Type B pancreatic cell (in vitro differentiated cells): Measurements from ENCODE around the gene TMEM190. TPM values are rescaled to one million over a fixed set of nuclear protein-coding genes. Genes with fewer than 3 reads are reported as not detected.

Source experiments
- DNase-seq: peaks from one replicate; pipeline ENCODE4 v3.0.0; 2021; ENCODE audit warnings: mixed read lengths; ENCODE audit not compliant: unreplicated experiment; ENCODE audit errors: extremely low spot score
- H3K27ac Mint-ChIP-seq: 2 replicates; pipeline ENCODE4 v1.8.0; 2021; ENCODE audit warnings: mild to moderate bottlenecking, mixed read lengths
- H3K27me3 Mint-ChIP-seq: 2 replicates; pipeline ENCODE4 v1.8.0; 2021; ENCODE audit warnings: mixed read lengths
- H3K36me3 Mint-ChIP-seq: 2 replicates; pipeline ENCODE4 v1.8.0; 2021; ENCODE audit warnings: mixed read lengths
- H3K4me1 Mint-ChIP-seq: one replicate; pipeline ENCODE4 v1.8.0; 2021; ENCODE audit warnings: mixed read lengths; ENCODE audit not compliant: unreplicated experiment
- H3K4me3 Mint-ChIP-seq: 2 replicates; pipeline ENCODE4 v1.8.0; 2021; ENCODE audit warnings: mild to moderate bottlenecking, mixed read lengths
- H3K9me3 Mint-ChIP-seq: 2 replicates; pipeline ENCODE4 v1.8.0; 2021; ENCODE audit warnings: mixed read lengths
- total RNA-seq: library from RNA; stranded (reverse); gene quantifications from 2 replicates; pipeline ENCODE4 v1.2.1, GENCODE V29; 2021; ENCODE audit warnings: low replicate concordance
- TF ChIP-seq, protein P1 (sequence below): fragments of 200-600 bp; sonication (generic); conservative IDR thresholded peaks from 2 replicates; pipeline ENCODE4 v1.5.0; 2021; ENCODE audit warnings: antibody characterized with exemption, mild to moderate bottlenecking

The TMEM190 gene
- total RNA-seq, 1 donor from 2014 or later, result 2.8 TPM

DNA sequence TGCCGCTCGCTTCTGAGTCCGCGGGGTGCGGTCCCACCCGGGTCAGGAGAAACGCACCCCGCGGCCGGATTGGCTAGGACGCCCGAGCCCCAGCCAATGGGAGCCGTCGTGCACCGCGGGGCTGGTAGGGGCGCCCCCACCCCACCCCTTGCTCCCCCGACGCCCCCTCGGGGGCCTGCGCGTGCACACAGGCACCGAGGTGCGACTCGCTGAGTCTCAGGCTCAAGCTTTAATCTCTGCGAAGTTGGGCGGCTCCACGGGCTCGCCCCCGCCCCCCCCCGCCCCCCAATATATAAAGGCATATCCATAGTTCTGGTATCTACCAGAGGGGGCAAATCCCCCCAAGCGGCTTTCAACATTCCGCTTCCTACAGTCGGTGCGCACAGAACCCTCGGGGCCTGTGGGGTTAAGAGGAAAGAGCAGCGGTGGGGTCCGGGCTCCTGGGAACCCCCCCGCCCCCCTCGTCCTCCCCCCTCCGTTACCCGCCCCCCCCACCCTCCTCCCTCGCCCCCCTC is 21.9 kb upstream of the TMEM190 start, which contains the start of gene COX6B2:
Gene COX6B2, minus strand, starts transcription at position 22 of the 515 bp plus-strand sequence. CDS start 198 bp downstream, outside the sequence.
- H3K27ac Mint-ChIP-seq, result no peak within 1 kb of the TSS
- H3K9me3 Mint-ChIP-seq, result no peaks in the 10 kb centered on the region
- no peaks in the 10 kb centered on the region for H3K36me3 Mint-ChIP-seq
- DNase-seq, result no peak
- peak within 1 kb of the TSS; percentile 79 for H3K4me3 Mint-ChIP-seq
- H3K4me1 Mint-ChIP-seq, result peaks cover 7% of the 10 kb centered on the region
- peaks cover 72% of the 10 kb centered on the region for H3K27me3 Mint-ChIP-seq
- TF ChIP-seq, protein P1, sequence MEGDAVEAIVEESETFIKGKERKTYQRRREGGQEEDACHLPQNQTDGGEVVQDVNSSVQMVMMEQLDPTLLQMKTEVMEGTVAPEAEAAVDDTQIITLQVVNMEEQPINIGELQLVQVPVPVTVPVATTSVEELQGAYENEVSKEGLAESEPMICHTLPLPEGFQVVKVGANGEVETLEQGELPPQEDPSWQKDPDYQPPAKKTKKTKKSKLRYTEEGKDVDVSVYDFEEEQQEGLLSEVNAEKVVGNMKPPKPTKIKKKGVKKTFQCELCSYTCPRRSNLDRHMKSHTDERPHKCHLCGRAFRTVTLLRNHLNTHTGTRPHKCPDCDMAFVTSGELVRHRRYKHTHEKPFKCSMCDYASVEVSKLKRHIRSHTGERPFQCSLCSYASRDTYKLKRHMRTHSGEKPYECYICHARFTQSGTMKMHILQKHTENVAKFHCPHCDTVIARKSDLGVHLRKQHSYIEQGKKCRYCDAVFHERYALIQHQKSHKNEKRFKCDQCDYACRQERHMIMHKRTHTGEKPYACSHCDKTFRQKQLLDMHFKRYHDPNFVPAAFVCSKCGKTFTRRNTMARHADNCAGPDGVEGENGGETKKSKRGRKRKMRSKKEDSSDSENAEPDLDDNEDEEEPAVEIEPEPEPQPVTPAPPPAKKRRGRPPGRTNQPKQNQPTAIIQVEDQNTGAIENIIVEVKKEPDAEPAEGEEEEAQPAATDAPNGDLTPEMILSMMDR, result no peak

DNA sequence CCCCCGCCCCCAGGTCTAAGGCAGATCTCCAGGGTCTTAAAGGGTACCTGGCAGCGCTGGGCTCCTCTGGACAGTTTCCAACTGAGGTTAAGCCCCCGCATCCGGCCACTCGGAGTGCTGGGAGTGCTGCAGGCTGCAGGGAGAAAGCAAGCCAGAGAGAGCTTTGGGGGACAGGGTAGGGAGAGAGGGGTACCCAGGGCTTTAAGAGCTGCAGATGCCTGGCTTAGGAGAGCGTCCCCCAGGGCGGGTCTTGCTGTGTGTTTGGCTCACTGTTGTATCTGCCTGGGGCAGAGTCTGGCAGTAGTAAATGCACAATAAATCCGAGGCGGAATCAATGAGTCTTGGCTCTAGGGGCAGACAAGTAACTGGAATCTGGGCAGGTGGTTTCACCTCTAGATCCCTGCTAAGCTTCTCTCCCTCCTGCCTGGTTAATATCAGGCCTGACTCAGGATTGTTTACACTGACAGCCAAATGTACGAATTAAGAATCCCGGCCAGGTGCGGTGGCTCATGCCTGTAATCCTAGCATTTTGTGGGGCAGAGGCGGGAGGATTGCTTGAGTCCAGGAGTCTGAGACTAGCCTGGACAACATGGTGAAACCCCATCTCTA is 21.3 kb upstream of the TMEM190 start:
- no peaks in the 10 kb centered on the region for H3K9me3 Mint-ChIP-seq
- no peak for DNase-seq
- H3K27ac Mint-ChIP-seq, result no peak overlapping the region
- peak overlapping the region; percentile 51 for H3K4me3 Mint-ChIP-seq
- no peaks in the 10 kb centered on the region for H3K36me3 Mint-ChIP-seq
- peaks cover 7% of the 10 kb centered on the region for H3K4me1 Mint-ChIP-seq
- peaks cover 72% of the 10 kb centered on the region for H3K27me3 Mint-ChIP-seq
- TF ChIP-seq, protein P1, result no peak

DNA sequence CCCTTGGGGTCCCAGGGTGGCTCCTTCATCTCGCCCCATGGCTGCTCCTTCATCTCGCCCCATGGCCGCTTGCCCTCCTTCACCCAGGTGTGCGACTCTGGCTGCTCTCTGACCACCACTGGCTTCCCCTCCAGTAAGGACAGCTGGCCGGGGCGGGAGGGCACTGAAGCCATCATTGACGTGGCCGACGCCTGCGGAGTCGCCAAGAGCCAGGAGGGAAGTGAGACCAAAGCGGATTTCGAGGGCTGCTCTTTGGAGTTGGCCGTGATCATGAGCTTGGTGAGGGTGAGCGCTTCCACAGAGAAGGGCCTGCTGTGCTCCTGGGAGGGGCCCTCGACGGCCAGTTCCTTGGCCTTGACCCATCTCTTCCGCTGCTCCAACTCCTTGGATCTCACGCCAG is 18.1 kb upstream of the TMEM190 start:
- DNase-seq, result no peak
- no peaks in the 10 kb centered on the region for H3K9me3 Mint-ChIP-seq
- H3K36me3 Mint-ChIP-seq, result no peaks in the 10 kb centered on the region
- H3K4me3 Mint-ChIP-seq, result no peak overlapping the region
- H3K27me3 Mint-ChIP-seq, result peaks cover 40% of the 10 kb centered on the region
- H3K27ac Mint-ChIP-seq, result no peak overlapping the region
- peaks cover 7% of the 10 kb centered on the region for H3K4me1 Mint-ChIP-seq
- TF ChIP-seq, protein P1, result no peak

DNA sequence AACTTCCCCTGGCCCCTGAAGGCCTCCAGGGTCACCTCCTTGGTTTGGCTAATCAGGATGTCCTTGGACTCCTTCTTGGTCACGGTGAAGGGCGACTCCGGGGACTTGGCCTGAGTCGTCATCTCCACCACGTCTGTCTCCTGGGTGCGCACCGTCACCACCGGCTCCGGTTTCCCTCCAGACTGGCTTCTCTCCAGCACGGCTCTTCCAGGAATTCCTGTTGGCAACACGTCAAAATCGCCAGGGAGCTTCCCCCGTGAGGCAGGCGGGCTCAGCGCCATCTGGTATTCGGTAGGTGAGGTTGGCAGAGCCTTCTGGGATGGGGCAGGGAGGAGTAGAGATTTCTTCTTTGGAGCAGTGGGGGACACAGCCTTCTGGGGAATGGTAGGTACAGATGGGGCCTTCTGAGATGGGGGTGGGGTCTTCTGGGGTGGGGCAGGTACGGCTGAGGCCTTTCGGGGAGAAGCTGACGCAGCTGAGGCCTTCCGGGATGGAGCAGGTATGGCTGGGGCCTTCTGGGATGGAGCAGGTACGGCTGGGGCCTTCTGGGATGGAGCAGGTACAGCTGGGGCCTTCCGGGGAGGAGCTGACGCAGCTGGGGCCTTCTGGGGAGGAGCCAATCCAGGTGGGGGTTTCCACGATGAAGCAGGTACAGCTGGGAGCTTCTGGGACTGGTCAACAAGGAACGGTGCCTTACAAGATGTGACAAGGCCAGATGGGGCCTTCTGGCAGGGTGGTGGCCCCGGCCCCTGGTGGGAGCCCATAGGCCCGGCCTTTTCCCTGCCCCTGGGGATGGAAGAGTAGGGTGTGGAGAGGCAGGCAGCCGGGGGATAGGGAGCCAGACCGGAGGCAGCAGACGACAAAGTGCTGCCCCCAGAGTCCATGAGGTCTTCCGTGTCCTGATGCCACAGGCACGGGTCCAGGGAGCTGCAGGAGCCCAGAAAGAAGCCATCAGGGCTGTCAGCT is 17.4 kb upstream of the TMEM190 start:
- TF ChIP-seq, protein P1, result no peak
- H3K27me3 Mint-ChIP-seq, result peaks cover 33% of the 10 kb centered on the region
- DNase-seq, result no peak
- no peaks in the 10 kb centered on the region for H3K36me3 Mint-ChIP-seq
- no peak overlapping the region for H3K4me3 Mint-ChIP-seq
- H3K27ac Mint-ChIP-seq, result no peak overlapping the region
- peaks cover 7% of the 10 kb centered on the region for H3K4me1 Mint-ChIP-seq
- H3K9me3 Mint-ChIP-seq, result no peaks in the 10 kb centered on the region

DNA sequence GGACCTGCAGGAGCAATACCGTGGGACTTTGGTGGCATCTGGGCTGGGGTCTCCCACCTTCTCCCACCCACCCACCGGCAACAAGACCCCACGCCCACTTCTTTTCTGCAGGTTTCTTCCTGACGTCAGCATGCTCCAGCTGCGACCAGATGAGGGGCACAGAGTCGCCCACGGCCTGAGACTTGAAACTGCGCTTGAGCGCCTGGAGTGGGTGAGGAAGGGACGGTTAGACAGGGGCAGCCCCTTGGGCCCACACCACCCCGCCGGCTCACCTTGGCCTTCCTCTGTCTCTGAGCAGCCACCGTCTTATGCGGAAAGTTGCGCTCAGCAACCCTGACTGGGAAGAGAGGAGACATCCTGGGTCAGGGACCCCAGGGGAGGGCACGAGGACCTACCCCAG is 15.7 kb upstream of the TMEM190 start:
- no peak for DNase-seq
- Mint-ChIP-seq H3K4me3 (no peak overlapping the region), H3K27me3 (peaks cover 28% of the 10 kb centered on the region), H3K27ac (no peak overlapping the region), H3K4me1 (peaks cover 4% of the 10 kb centered on the region), H3K9me3 (no peaks in the 10 kb centered on the region), H3K36me3 (no peaks in the 10 kb centered on the region)
- TF ChIP-seq, protein P1, result no peak
